HAP-1 (cell line): Measurements from ENCODE around the gene PARD6G.

Experiments
- DNase-seq, 2 experiments: peaks; one replicate each; pipeline ENCODE4 v3.0.0-alpha.2; 2016 to 2020; ENCODE audit warnings: low spot score in 2 of 2
- H3K27me3 ChIP-seq: fragments of 250-450 bp; sonication (Bioruptor Pico); 2 replicates; pipeline ENCODE4 v1.5.1; 2020; ENCODE audit warnings: low read depth, mild to moderate bottlenecking, moderate library complexity
- H3K36me3 ChIP-seq: fragments of 250-450 bp; sonication (Bioruptor Pico); replicated peaks from 2 replicates; pipeline ENCODE4 v1.5.1; 2020; ENCODE audit warnings: mild to moderate bottlenecking
- H3K4me1 ChIP-seq: fragments of 250-450 bp; sonication (Bioruptor Pico); 2 replicates; pipeline ENCODE4 v1.5.1; 2020; ENCODE audit warnings: mild to moderate bottlenecking
- H3K4me3 ChIP-seq: fragments of 250-450 bp; sonication (Bioruptor Pico); 2 replicates; pipeline ENCODE4 v1.5.1; 2020; ENCODE audit warnings: mild to moderate bottlenecking, moderate library complexity
- H3K9me3 ChIP-seq: fragments of 250-450 bp; sonication (Bioruptor Pico); 2 replicates; pipeline ENCODE4 v1.5.1; 2020; ENCODE audit warnings: mild to moderate bottlenecking, moderate library complexity
- in situ Hi-C: fragments of 300-500 bp; cut with MboI; formaldehyde crosslinking; loops from 3 replicates; pipeline ENCODE4 v1.14.3; 2020; ENCODE audit warnings: low sequenced_read_pairs, inconsistent platforms, mixed read lengths

Gene PARD6G

GRCh38 chr18:80196528-80197320 lies 50.6 kb downstream of the PARD6G start:
- in situ Hi-C loops, result no loop called here
- no peaks in the 10 kb centered on the region for H3K9me3 ChIP-seq
- no peaks in the 10 kb centered on the region for H3K27me3 ChIP-seq
- no peaks in the 10 kb centered on the region for H3K36me3 ChIP-seq
- peaks cover 16% of the 10 kb centered on the region for H3K4me1 ChIP-seq
- no peak overlapping the region for H3K4me3 ChIP-seq
- peak; percentile 81 to 83 for DNase-seq

- DNase-seq, result no peak
- Histone ChIP-seq H3K9me3 (no peaks in the 10 kb centered on the region), H3K4me1 (peaks cover 16% of the 10 kb centered on the region), H3K36me3 (no peaks in the 10 kb centered on the region), H3K4me3 (no peak overlapping the region), H3K27me3 (no peaks in the 10 kb centered on the region)
- in situ Hi-C loops, result no loop called here
These were observed 52.3 kb downstream of the PARD6G start for GRCh38 chr18:80194874-80195570.

- Histone ChIP-seq H3K4me1 (peaks cover 16% of the 10 kb centered on the region), H3K27me3 (no peaks in the 10 kb centered on the region), H3K36me3 (no peaks in the 10 kb centered on the region), H3K4me3 (no peak overlapping the region), H3K9me3 (no peaks in the 10 kb centered on the region)
- in situ Hi-C loops, result no loop called here
- DNase-seq, result no peak
These were observed 53.6 kb downstream of the PARD6G start for GRCh38 chr18:80193701-80194100.

GRCh38 chr18:80192653-80193385 lies 54.5 kb downstream of the PARD6G start:
- DNase-seq, result no peak
- Histone ChIP-seq H3K4me1 (peaks cover 16% of the 10 kb centered on the region), H3K9me3 (no peaks in the 10 kb centered on the region), H3K27me3 (no peaks in the 10 kb centered on the region), H3K36me3 (no peaks in the 10 kb centered on the region), H3K4me3 (no peak overlapping the region)
- in situ Hi-C loops, result no loop called here

- peaks cover 11% of the 10 kb centered on the region for H3K4me1 ChIP-seq
- H3K27me3 ChIP-seq, result no peaks in the 10 kb centered on the region
- H3K9me3 ChIP-seq, result no peaks in the 10 kb centered on the region
- no peak overlapping the region for H3K4me3 ChIP-seq
- in situ Hi-C loops, result no loop called here
- H3K36me3 ChIP-seq, result no peaks in the 10 kb centered on the region
- no peak for DNase-seq
These were observed 55.2 kb downstream of the PARD6G start for GRCh38 chr18:80191907-80192652.

- H3K27me3 ChIP-seq, result no peaks in the 10 kb centered on the region
- DNase-seq, result no peak
- H3K4me3 ChIP-seq, result no peak overlapping the region
- in situ Hi-C loops, result no loop called here
- peaks cover 3% of the 10 kb centered on the region for H3K4me1 ChIP-seq
- no peaks in the 10 kb centered on the region for H3K36me3 ChIP-seq
- H3K9me3 ChIP-seq, result no peaks in the 10 kb centered on the region
These were observed 56.0 kb downstream of the PARD6G start for GRCh38 chr18:80191264-80191663.

GRCh38 chr18:80190311-80190710 lies 57.0 kb downstream of the PARD6G start:
- Histone ChIP-seq H3K4me3 (no peak overlapping the region), H3K27me3 (no peaks in the 10 kb centered on the region), H3K4me1 (no peaks in the 10 kb centered on the region), H3K36me3 (no peaks in the 10 kb centered on the region), H3K9me3 (no peaks in the 10 kb centered on the region)
- in situ Hi-C loops, result no loop called here
- no peak for DNase-seq

- no peaks in the 10 kb centered on the region for H3K4me1 ChIP-seq
- no peaks in the 10 kb centered on the region for H3K36me3 ChIP-seq
- H3K9me3 ChIP-seq, result no peaks in the 10 kb centered on the region
- DNase-seq, result no peak
- in situ Hi-C loops, result no loop called here
- H3K4me3 ChIP-seq, result no peak overlapping the region
- no peaks in the 10 kb centered on the region for H3K27me3 ChIP-seq
These were observed 57.8 kb downstream of the PARD6G start for GRCh38 chr18:80189531-80189865.

GRCh38 chr18:80188643-80189530 lies 58.4 kb downstream of the PARD6G start:
- Histone ChIP-seq H3K27me3 (no peaks in the 10 kb centered on the region), H3K36me3 (no peaks in the 10 kb centered on the region), H3K9me3 (no peaks in the 10 kb centered on the region), H3K4me1 (no peaks in the 10 kb centered on the region), H3K4me3 (no peak overlapping the region)
- DNase-seq, result no peak
- in situ Hi-C loops, result no loop called here

GRCh38 chr18:80187956-80188642 lies 59.2 kb downstream of the PARD6G start:
- no peak overlapping the region for H3K4me3 ChIP-seq
- no peaks in the 10 kb centered on the region for H3K4me1 ChIP-seq
- no peak for DNase-seq
- H3K9me3 ChIP-seq, result no peaks in the 10 kb centered on the region
- no peaks in the 10 kb centered on the region for H3K27me3 ChIP-seq
- in situ Hi-C loops, result no loop called here
- H3K36me3 ChIP-seq, result no peaks in the 10 kb centered on the region

GRCh38 chr18:80185545-80185944 lies 61.8 kb downstream of the PARD6G start:
- no peak for DNase-seq
- Histone ChIP-seq H3K9me3 (no peaks in the 10 kb centered on the region), H3K36me3 (no peaks in the 10 kb centered on the region), H3K27me3 (no peaks in the 10 kb centered on the region), H3K4me1 (no peaks in the 10 kb centered on the region), H3K4me3 (no peak overlapping the region)
- in situ Hi-C loops, result no loop called here

- no peaks in the 10 kb centered on the region for H3K27me3 ChIP-seq
- no peak overlapping the region for H3K4me3 ChIP-seq
- H3K4me1 ChIP-seq, result no peaks in the 10 kb centered on the region
- no peaks in the 10 kb centered on the region for H3K9me3 ChIP-seq
- no peak for DNase-seq
- in situ Hi-C loops, result no loop called here
- no peaks in the 10 kb centered on the region for H3K36me3 ChIP-seq
These were observed 63.0 kb downstream of the PARD6G start for GRCh38 chr18:80184243-80184772.
